Activated CD8-positive, alpha-beta memory T cell treated with anti-CD3 and anti-CD28 coated beads for 24 hours (primary cell): Measurements from ENCODE around the gene DYSF.

ENCODE experiments used
- DNase-seq: peaks from one replicate; pipeline ENCODE4 v3.0.0-alpha.2; 2020

DYSF gene

DNA sequence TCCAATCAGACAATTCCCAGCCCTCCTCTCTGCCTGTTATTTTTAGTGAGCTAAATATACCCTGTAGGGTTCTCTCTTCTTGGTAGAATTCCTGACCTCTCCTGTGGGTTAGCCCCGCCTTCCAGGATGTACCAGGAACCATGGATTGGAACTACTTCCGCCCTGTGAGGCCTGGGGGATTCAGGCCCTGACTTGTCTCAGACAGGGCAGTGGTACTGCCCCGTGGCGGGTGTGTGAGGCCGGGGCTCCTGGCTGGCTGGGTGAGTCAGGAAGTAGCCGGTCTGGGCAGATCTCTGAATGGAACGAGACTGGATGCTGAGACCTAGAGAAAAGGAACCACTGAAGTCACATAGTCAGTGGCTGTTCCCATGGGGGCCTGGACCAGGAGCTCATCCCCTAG is 50.5 kb downstream of the DYSF start:
- no peak for DNase-seq

DNA sequence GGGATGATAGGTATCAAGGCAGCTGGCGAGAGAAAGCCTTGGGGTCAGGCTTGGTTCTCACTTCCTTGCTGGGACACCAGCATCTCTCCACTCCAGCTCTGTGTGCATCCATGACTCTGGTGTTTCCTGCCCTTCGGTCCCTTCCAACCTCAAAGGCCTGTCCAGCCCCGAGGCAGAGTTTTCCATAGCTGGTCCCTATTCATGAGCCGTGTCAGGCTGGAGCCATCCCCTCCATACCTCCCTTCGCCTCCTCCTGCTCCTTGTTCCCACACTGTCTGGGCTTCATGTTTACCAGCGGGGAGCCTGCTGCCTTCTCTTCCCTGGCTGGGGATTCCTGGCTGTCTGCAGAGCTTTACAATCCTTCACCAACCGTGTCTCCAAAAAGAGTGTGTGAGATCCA is 51.2 kb downstream of the DYSF start:
- no peak for DNase-seq

- DNase-seq, result no peak
These were observed 51.9 kb downstream of the DYSF start for GRCh38 chr2:71505086-71505769.

DNA sequence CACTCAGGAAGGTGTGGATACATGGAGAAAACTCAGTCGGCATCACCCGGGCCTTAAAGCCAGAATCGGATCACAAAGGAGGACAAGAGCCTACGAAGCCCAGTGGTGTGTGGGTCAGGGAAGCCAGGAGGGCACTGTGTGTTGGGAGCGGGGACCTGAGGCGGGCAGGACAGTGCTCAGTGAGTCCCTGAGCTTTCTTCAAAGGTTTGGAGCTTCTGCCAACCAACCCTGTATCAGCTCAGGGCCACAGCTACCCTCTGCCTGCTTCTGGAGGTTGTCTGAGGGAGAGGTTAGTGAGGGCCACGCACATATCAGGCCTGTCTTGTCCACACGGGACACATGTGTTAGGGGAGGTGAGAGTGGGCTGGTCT is 52.4 kb downstream of the DYSF start:
- no peak for DNase-seq

GRCh38 chr2:71506222-71507153 is 53.1 kb downstream of the DYSF start:
- DNase-seq, result no peak

DNA sequence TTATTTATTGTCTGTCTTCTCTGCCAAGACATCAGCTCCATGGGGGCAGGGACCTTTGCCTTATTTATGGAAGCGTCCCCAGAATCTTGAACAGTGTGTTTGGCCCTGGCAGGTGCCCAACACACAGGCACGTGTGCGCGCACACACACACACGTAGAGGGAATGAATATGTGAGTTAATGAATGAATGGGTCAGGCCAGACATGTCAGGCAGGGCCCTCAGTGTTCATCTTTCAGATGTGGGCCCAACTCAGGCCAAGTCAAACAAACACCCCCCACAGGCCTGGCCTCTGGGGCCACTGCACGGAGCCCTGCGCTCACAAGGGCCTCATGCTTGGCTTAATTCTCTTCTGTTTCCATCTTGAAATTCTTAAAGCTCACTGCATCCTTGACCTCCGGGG is 54.1 kb downstream of the DYSF start:
- DNase-seq, result no peak

DNA sequence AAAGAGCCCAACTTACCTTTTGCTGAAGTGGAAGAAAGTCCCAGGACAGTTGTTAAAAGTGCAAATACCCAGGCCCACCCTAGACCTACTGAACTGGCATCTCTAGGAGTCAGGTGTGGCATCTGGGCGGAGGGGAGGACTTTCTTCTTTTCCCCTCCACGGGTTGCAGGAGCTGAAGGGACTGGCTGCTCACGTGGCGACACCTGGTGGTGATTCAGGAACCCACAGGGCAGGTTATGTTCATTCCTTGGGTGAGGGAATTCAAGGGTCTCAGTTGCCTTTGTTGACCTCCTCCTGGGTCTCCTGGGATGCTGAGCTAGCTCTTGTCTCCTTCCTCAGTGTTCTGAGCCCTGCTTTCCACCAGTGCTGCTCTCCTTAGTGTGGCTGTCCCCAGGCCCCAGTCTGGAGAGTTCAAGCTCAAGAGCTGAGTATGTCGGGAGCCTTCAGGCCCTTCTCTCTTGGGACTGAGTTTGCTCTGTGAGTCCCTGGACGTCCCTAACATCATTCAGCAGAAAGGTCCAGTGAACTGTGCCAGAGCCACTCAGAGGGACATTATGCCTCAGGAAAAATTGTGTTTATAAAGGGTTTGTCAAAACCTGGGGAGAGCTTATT is 56.9 kb downstream of the DYSF start:
- DNase-seq, result peak; percentile 85

GRCh38 chr2:71510938-71511337 is 57.6 kb downstream of the DYSF start:
- no peak for DNase-seq

- no peak for DNase-seq
These were observed 58.4 kb downstream of the DYSF start for GRCh38 chr2:71511776-71512175.

DNA sequence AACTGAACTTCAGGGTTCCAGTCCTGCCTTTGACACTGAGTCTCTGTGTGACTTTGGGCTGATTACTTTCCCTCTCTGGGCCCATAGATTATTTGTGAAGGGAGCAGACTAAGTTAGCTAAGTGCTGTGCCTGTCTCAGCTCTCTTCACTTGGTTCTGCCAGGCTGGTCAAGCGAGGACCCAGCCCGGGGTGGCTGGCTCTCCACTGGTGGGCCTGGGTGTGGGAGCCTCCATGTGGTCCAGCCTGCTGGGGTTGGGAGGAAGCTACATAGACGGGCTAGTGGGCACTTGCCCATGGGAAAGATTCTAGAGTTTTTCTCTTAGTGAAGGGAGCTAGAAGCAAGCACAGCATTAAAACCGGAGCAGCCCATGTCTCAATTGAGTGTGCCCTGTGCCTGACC is 59.0 kb downstream of the DYSF start:
- DNase-seq, result no peak

GRCh38 chr2:71513096-71513495 is 59.7 kb downstream of the DYSF start:
- DNase-seq, result no peak

GRCh38 chr2:71513721-71514120 is 60.4 kb downstream of the DYSF start:
- DNase-seq, result no peak

DNA sequence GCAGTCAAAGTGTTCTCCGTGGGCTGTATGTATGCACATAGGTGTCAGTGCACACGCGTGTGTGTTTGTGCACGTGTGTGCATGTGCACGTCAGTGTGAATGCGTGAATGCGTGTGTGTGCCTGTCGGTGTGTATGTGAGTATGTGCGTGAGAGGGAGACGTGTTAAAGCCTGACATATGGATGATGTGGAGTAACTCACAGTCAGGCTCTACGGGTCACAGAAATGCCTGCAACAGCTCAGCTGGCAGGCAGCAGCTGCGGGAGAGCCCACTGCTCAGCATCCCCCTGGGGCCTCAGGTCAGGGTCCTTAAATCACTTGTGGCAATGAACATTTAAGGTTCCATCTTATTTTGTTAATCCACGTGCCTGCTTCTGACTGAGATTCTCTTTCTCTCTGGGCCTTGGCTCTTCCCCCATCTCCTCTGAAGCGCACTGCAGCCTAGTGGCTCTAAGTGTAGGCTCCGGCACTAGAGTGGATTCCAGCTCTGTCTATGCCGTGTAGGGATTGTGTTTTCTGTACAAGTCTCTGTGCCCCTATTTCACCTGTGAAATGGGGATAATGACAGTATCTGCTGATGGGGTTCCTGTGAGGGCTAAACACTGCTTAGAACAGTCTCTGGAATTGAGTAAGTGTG is 63.0 kb downstream of the DYSF start:
- no peak for DNase-seq

DNA sequence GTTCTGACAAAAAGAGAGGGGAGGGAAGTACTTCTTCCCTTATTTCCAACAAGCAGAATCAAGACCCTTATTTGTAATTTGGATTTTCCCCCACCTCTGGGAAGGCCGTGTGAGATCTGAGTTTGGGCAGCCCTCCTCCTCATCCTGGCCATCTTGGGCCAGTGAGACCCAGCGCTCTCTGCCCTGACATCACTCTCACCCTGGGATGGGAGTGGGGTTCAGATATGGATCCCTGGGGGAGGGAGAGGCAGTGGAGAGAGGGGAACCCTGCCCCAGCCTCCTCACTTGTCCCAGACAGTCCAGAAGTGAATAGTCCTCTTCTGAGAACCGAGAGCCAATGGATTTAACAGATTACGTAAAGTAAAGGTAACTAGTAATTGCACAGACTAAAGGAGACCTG is 64.5 kb downstream of the DYSF start:
- no peak for DNase-seq

- DNase-seq, result no peak
These were observed 68.1 kb downstream of the DYSF start for GRCh38 chr2:71521436-71521950.

DNA sequence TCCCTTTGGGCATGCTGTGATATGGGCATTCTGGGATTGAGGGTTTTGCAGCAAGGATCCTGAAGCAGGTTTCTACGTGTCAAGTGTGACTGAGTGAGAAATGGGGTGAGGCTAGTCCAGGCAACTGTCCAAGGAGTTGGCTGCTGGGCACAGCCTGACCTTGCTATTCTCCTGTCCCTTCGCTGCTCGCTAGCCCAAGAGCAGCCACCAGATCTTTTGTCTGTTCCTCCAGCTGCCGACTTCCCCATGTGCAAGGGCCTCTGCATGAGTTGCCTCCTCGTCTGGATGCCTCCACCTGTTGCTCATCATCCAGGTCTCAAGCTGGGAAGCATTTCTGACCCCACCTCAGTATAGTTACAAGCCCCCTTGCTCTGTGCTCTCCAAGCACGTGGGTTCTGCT is 71.1 kb downstream of the DYSF start:
- DNase-seq, result no peak

DNA sequence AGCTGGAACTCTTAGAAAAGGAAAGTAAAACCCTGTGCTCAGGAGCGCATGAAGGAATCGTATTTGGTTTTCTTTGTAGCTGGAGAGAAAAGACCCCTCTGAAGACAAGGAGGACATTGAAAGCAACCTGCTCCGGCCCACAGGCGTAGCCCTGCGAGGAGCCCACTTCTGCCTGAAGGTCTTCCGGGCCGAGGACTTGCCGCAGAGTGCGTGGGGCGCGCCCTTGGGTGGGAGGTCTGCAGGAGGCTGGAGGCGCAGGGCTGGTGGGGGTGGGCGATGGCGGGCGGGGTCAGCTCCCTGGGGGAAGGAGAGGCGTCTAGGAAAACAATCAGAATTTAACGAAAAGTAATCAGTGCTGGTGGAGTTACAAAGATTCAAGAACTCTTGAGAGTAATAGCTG is 72.8 kb downstream of the DYSF start:
- no peak for DNase-seq

GRCh38 chr2:71526975-71527374 is 73.6 kb downstream of the DYSF start:
- DNase-seq, result no peak

DNA sequence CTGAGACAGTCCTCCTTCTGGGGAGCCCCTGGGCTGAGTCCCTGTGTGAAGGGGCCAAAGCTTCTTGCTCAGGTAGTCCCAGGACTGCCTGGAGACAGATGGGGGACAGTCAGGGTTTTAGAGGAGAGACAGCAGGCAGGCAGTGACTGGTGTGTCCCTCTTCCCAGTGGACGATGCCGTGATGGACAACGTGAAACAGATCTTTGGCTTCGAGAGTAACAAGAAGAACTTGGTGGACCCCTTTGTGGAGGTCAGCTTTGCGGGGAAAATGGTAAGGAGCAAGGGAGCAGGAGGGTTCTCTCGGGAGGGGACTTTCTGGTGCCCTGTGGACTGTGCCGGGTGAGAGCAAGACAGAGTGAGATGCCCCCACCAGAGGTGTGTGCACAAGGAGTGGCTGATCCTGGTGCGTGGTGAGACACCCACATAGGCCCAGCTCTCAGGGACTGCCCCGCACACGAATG is 74.8 kb downstream of the DYSF start:
- no peak for DNase-seq

GRCh38 chr2:71528749-71529148 is 75.4 kb downstream of the DYSF start:
- DNase-seq, result no peak

DNA sequence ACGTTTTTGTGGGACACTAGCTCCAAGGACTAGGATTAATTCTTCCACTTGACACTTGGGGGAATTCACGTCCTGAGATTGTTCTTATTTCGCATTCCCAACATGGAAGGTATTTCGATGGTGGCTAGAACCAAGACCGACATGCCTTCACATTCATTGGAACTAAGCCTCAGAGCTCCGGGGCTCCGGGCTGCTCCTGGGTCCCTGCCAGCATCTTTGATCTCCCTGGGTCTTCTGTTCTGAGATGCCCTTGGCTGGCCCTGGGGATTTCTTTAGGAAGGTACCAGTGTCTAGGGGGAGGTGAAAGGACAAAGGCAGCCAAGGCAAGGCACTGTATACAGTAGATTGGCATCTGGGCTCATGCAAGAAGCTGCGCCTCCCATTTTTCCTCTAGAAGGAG is 76.8 kb downstream of the DYSF start:
- no peak for DNase-seq

DNA sequence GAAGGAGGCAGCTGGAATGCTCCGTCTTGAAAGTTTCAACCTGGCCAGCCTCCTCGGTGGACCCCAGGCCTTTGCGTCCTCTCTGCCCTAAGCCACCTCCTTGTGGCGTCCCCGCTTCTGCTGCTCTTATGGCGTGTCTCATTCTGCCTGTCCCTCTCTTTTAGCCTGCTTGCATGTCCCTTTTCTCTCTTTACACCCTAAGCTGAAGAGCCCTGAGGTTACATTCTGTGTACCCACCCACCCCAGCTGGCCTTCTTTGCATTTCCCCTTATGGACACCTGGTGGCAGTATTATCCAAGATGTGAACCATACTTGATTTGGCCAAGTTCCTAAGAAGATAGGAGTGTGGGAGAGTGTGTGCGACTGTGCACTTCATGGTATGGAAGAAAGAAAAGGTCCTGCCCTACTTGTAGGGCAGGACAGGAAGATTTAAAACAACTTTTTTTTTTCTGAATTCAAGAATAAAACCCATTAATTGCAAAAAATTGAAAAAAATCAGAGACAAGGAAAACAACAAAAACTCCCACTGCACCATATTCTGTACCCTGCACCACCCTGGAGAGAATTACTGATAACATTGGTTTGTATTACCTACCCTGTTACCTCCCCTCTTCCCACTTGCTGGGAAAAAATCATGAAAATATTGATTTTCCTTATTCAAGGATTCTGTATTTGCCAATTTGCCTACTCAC is 77.4 kb downstream of the DYSF start:
- DNase-seq, result no peak
